ENCODE measurements around the gene SORCS2.

Gene SORCS2

DNA sequence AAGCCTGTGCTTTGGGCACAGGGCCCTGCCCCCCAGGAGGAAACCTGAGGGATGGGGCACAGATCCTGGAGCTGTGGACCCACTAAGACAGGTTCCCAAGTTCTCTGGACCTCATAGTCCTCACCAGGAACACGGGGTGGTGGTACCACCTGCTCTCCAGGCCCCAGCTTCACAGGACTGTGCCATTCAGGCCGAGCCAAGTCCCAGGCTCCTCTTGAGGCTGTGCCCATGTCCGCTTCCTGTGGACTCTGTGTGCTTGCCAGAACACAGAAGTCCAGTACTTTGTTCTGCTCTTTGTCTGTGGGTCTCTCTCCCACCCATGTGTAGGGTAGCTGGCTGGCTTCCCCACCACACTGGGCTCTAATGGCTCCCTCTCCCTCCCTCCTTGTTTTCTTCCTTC lies 346.8 kb downstream of the SORCS2 start:
- DNase-seq (ENCODE audit: low read depth in 3 of 3, low spot score in 1 of 3): no peak

- peak in 2 of 3 donors; percentile 3 to 13 for DNase-seq (ENCODE audit: low read depth in 3 of 3, low spot score in 1 of 3)
These were observed 347.3 kb downstream of the SORCS2 start for GRCh38 chr4:7539659-7540058.

GRCh38 chr4:7540206-7540605 lies 347.9 kb downstream of the SORCS2 start:
- DNase-seq (ENCODE audit: low read depth in 3 of 3, low spot score in 1 of 3): no peak

- DNase-seq (ENCODE audit: low read depth in 3 of 3, low spot score in 1 of 3): no peak
These were observed 348.5 kb downstream of the SORCS2 start for GRCh38 chr4:7540654-7541413.

DNA sequence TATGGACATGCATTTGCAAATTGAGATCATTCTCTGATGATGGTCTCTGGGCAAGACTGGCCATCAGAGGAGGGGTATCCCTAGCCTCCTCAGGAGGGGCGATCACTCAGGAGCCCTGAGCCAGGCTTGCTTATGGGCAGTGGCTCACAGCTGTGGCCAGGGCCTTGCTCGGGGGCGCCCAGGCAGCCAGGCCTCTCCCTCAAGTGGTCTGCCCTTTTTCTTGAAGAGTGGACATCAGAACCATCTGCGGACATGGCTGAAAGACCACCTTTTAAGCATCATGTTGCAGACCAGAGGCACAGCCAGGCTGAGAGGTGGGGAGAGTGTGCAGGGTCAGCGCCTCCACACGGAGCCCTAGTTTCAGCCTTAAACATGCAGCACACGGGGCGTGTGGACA lies 349.1 kb downstream of the SORCS2 start:
- no peak for DNase-seq (ENCODE audit: low read depth in 3 of 3, low spot score in 1 of 3)

- DNase-seq (ENCODE audit: low read depth in 3 of 3, low spot score in 1 of 3): no peak
These were observed 350.4 kb downstream of the SORCS2 start for GRCh38 chr4:7542781-7543180.

GRCh38 chr4:7546152-7546808 lies 353.9 kb downstream of the SORCS2 start:
- DNase-seq (ENCODE audit: low read depth in 3 of 3, low spot score in 1 of 3): no peak

DNA sequence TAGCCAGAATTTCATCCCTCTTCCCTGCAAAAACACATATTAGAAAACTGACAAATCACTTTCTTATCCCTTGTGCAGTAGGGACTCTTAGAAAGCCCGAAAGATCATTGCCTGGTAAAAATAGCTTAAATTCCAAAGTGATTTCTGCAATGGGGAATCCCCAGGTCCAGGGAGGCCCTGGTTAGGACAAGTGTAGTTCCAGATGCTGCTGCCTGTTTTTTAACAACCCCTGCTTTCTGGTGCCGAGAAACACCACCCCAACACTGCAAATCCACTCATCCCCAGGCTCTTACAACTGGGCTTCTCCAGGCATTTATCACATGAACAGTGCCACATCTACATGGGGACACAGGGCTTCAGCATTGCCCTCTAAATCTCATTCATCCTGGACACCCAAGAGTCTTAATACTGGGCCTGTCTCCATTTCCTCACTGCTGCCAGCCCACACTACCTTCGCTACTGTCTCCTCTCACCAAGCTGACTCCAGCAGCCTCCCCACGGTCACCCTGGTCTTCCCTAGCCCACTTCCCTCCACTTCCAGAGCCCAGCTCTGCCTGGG lies 354.6 kb downstream of the SORCS2 start:
- DNase-seq (ENCODE audit: low read depth in 3 of 3, low spot score in 1 of 3): no peak

DNA sequence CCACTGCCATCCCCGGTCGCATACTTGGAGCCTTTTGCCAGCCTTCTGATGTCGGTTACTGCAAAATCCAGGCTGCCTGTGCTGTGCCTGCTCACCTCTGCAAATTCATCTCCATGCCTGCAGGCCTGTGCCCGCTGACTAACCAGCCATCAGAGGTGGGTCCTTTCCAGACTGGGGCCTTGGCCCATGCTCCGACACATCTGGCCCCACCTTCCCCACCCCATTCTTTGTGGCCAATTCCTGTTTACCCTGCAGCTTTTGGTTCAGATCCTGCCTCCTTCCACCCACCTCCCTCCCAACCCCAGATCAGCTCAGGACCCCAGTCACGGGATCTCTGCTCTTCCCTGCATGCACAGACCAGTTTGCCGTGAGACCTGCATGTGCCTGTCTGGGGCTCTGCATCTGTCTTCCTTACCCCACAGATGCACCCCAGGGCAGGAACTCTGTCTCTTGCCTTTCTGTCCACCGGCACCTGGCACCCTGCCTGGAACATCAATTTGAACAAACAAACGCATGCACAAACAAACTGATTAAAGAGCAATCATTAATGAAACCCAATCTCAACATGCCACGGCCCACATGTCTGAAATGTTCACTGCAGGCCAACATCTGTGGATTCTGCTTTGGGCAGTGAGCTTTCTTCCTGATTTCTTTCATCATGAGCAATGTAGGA lies 355.2 kb downstream of the SORCS2 start:
- DNase-seq (ENCODE audit: low read depth in 3 of 3, low spot score in 1 of 3): no peak

DNA sequence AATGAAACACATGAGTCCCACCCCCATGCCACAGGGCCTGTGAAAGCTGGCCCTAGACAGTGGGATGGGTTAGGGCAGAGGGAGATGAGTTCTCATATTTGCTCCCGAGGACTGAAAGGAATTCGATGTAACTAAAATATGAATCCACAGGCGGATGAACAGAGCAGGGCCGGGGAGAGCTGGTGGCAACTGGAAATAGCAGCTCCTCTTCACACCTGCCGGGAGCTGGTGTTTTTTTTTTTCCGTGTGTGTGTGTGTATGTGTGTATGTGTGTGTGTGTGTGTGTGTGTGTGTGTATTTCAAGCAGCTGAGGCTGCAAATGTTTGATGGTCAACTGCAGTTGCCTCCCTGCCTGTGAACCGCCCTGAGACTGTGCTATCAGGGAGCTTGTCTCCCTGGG lies 357.5 kb downstream of the SORCS2 start:
- DNase-seq (ENCODE audit: low read depth in 3 of 3, low spot score in 1 of 3): no peak

GRCh38 chr4:7552466-7552865 lies 360.1 kb downstream of the SORCS2 start:
- DNase-seq (ENCODE audit: low read depth in 3 of 3, low spot score in 1 of 3): no peak

- no peak for DNase-seq (ENCODE audit: low read depth in 3 of 3, low spot score in 1 of 3)
These were observed 360.9 kb downstream of the SORCS2 start for GRCh38 chr4:7553280-7553679.

- no peak for DNase-seq (ENCODE audit: low read depth in 3 of 3, low spot score in 1 of 3)
These were observed 362.6 kb downstream of the SORCS2 start for GRCh38 chr4:7554905-7555304.

DNA sequence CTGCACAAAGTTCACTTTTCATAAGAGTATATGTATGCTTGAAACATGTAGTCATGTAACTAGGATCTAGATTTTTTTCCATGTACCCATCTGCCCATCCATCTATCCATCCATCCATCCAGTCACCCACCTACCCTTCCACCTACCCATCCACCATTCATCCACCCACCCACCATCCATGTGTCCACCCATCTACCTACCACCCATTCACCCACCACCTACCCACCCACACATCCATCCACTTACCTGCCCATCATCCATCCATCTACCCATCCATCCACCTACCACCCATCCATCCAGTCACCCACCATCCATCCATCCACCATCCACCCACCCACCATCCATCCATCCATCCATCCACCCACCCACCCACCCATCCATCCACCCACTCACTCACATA lies 364.2 kb downstream of the SORCS2 start:
- no peak for DNase-seq (ENCODE audit: low read depth in 3 of 3, low spot score in 1 of 3)

DNA sequence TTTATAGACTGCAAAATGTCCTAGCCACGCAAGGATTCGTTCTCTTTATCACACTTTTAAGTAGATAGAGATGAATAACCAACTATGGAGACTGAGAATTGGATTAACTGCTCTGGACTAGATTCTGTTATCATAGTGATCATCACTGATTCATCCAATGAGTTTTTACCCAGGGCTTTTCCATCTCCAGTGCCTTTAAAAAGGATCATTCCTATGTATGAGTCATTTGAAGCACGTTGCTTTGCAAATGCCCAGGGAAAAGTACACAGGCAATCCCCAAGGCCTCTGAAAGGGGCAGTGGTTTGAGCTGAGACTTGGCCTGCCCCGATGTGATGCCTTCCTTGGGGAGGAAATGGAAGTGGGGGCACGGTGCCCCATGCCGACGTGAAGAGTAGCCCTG lies 365.1 kb downstream of the SORCS2 start:
- no peak for DNase-seq (ENCODE audit: low read depth in 3 of 3, low spot score in 1 of 3)

GRCh38 chr4:7558436-7558835 lies 366.1 kb downstream of the SORCS2 start:
- DNase-seq (ENCODE audit: low read depth in 3 of 3, low spot score in 1 of 3): no peak

DNA sequence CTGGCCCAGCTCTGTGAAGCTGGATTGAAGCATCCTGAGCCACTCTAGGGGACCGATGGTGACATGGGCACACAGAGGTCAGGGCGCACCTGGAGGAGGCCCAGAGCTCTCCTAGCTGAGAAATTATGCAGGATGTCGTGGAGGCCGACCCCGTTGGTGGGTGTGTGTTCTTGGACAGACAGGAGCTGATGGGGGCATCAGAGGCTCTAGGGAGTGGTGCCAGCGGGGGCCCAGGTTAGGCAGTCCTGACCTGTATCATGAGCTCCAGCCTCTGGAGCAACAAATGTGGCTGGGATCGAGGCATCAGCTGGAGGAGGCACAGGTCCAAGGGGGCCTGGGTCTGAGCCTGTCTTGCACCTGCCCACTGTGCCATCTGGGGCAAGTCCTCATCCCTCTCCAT lies 367.0 kb downstream of the SORCS2 start:
- DNase-seq (ENCODE audit: low read depth in 3 of 3, low spot score in 1 of 3): no peak

- DNase-seq (ENCODE audit: low read depth in 3 of 3, low spot score in 1 of 3): no peak
These were observed 367.5 kb downstream of the SORCS2 start for GRCh38 chr4:7559741-7560395.

DNA sequence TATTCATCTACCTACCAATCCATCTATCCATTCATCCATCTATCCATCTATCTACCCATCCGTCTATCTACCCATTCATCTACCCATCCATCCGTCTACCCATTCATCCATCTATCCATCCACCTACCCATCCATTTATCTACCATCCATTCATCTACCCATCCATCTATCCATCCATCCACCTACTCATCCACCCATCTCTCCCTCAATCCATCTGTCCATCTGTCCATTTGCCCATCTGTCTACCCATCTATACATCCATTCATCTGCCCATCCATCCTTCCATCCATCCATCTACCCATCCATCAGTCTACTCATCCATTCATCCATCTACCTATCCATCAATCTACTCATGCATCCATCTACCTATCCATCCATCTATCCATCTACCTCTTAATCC lies 369.2 kb downstream of the SORCS2 start:
- no peak for DNase-seq (ENCODE audit: low read depth in 3 of 3, low spot score in 1 of 3)

DNA sequence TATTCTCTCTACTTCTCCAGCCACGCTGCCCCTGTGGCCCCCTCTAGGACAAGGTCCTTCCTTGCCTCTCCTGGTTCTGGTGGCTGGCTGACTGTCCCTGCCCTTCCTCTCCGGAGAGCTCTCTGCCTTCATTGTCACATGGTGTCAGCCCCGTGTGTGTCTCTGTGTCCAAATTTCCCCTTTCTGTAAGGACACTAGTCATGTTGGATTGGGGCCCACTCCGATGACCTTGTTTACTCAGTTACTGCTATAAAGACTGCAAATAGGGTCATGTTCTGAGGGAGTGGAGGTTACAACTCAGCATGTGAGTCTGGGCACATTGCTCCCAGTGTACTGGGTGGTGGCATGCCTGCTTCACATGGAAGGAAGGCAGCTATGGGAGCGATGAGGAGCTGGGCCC lies 371.9 kb downstream of the SORCS2 start:
- DNase-seq (ENCODE audit: low read depth in 3 of 3, low spot score in 1 of 3): no peak

- no peak for DNase-seq (ENCODE audit: low read depth in 3 of 3, low spot score in 1 of 3)
These were observed 373.1 kb downstream of the SORCS2 start for GRCh38 chr4:7565483-7565882.
